OCI-LY1 (cell line): ENCODE data around the gene RAB15.

Experiments used
- CTCF ChIP-seq: fragments of 200-600 bp; sonication (generic), shearing (Covaris generic); IDR thresholded peaks from 2 replicates; pipeline ENCODE4 v1.5.1; 2017; ENCODE audit warnings: mild to moderate bottlenecking, antibody characterized with exemption, low read length, moderate library complexity, mixed read lengths
- EZH2 ChIP-seq: fragments of 200-600 bp; sonication (generic), shearing (Covaris generic); IDR thresholded peaks from 2 replicates; pipeline ENCODE4 v1.8.0; 2017; ENCODE audit warnings: borderline replicate concordance, mixed run types, mild to moderate bottlenecking, antibody characterized with exemption, low read length, moderate library complexity, mixed read lengths

GRCh38 chr14:64934338-64934929 lies 37.7 kb downstream of the RAB15 start:
- no peak for TF ChIP-seq EZH2
- no peak for TF ChIP-seq CTCF
